ENCODE results near the gene CAB39.

- TF ChIP-seq, protein P1, sequence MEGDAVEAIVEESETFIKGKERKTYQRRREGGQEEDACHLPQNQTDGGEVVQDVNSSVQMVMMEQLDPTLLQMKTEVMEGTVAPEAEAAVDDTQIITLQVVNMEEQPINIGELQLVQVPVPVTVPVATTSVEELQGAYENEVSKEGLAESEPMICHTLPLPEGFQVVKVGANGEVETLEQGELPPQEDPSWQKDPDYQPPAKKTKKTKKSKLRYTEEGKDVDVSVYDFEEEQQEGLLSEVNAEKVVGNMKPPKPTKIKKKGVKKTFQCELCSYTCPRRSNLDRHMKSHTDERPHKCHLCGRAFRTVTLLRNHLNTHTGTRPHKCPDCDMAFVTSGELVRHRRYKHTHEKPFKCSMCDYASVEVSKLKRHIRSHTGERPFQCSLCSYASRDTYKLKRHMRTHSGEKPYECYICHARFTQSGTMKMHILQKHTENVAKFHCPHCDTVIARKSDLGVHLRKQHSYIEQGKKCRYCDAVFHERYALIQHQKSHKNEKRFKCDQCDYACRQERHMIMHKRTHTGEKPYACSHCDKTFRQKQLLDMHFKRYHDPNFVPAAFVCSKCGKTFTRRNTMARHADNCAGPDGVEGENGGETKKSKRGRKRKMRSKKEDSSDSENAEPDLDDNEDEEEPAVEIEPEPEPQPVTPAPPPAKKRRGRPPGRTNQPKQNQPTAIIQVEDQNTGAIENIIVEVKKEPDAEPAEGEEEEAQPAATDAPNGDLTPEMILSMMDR (IDR thresholded peaks at IDR 0.05) = no peak
- TF ChIP-seq POLR2A (IDR thresholded peaks at IDR 0.05) = no peak
Measured at GRCh38 chr2:230774348-230774951, 61.8 kb downstream of the CAB39 start.
